ENCODE data around the gene PIGT. TPM values are rescaled to one million over a fixed set of nuclear protein-coding genes. Genes with fewer than 3 reads are reported as not detected.

PIGT gene
- total RNA-seq, 1 experiment from 2014 or later = 73.9 TPM

- no peaks in the 10 kb centered on the region for H3K4me1 Mint-ChIP-seq
Observed at GRCh38 chr20:45390931-45391330, 25.0 kb upstream of the PIGT start.

More at GRCh38 chr20:45390931-45391330, 25.0 kb upstream of the PIGT start:
- Histone ChIP-seq H3K9ac (ENCODE audit: extremely low read depth, insufficient read length, low read length) (no peak overlapping the region), H2AK5ac (ENCODE audit: insufficient read length, low read length) (no peak overlapping the region), H3K79me2 (ENCODE audit: insufficient read depth, low read length) (no peaks in the 10 kb centered on the region), H4K5ac (ENCODE audit: insufficient read length, low read depth, low read length) (no peak overlapping the region), H2BK12ac (ENCODE audit: insufficient read length, low read depth, low read length) (no peak overlapping the region), H2BK20ac (ENCODE audit: low read depth, low read length, poor library complexity, severe bottlenecking) (no peak overlapping the region), H3K4ac (ENCODE audit: low read depth, low read length) (no peak overlapping the region), H2BK15ac (ENCODE audit: low read depth, low read length) (no peak overlapping the region), H3K56ac (ENCODE audit: insufficient read length, low read depth, low read length) (no peak overlapping the region), H3K27ac (ENCODE audit: insufficient read length, low read depth, low read length) (no peak overlapping the region), H3K4me1 (ENCODE audit: insufficient read depth, low read length) (no peaks in the 10 kb centered on the region), H2AFZ (ENCODE audit: low read length) (no peak overlapping the region), H3K79me1 (ENCODE audit: insufficient read depth, low read depth, low read length, poor library complexity, severe bottlenecking) (no peaks in the 10 kb centered on the region), H3K23ac (ENCODE audit: insufficient read length, low read depth, low read length) (no peak overlapping the region), H4K91ac (ENCODE audit: insufficient read length, low read depth, low read length) (no peak overlapping the region), H2BK5ac (ENCODE audit: insufficient read length, low read length) (no peak overlapping the region), H3K4me2 (ENCODE audit: insufficient read depth, insufficient read length, low read length) (no peak overlapping the region), H4K20me1 (ENCODE audit: control insufficient read depth, insufficient read depth, insufficient read length) (no peaks in the 10 kb centered on the region), H2BK120ac (ENCODE audit: low read depth, low read length, poor library complexity, severe bottlenecking) (no peak overlapping the region), H4K8ac (replicated peaks; ENCODE audit: insufficient read length, low read depth, low read length) (no peak overlapping the region), H3K27me3 (ENCODE audit: insufficient read depth, low read length) (no peaks in the 10 kb centered on the region), H3T11ph (ENCODE audit: low read length) (no peak overlapping the region), H3K9me3 (ENCODE audit: control insufficient read depth, low read depth, low read length) (no peaks in the 10 kb centered on the region), H3K23me2 (ENCODE audit: insufficient read length, low read depth, low read length, poor library complexity, severe bottlenecking) (no peaks in the 10 kb centered on the region), H3K18ac (ENCODE audit: insufficient read length, low read depth, low read length) (no peak overlapping the region), H3K14ac (ENCODE audit: insufficient read depth, low read length) (no peak overlapping the region)
- Mint-ChIP-seq H3K27ac (no peak overlapping the region), H3K27me3 (ENCODE audit: low read depth) (no peaks in the 10 kb centered on the region; the same call in none of the 2 replicates), H3K9me3 (peaks cover 0 to 2% of the 10 kb centered on the region in 2 experiments; a peak in 1 of 5 replicates), H3K4me3 (no peak overlapping the region), H3K36me3 (ENCODE audit: insufficient read depth in 1 of 3, low read depth in 3 of 3) (peaks cover 0 to 2% (median 0%) of the 10 kb centered on the region in 3 experiments; a peak in 1 of 7 replicates)
- no peak for DNase-seq
- no peak for TF ChIP-seq CTCF (conservative IDR thresholded peaks at IDR 0.05)
- WGBS (ENCODE audit: extremely low coverage, insufficient read length, low lambda C conversion rate) = no CpG with 5 or more reads among the region's 2 CpGs

All from H9 (cell line).